ENCODE data around the gene MAOA. TPM values are rescaled to one million over a fixed set of nuclear protein-coding genes. Genes with fewer than 3 reads are reported as not detected.

The MAOA gene
- total RNA-seq, 4 donors from 2014 or later, result 287 to 362 (median 316) TPM

GRCh38 chrX:43731086-43731485 lies 75.0 kb downstream of the MAOA start:
- no peaks in the 10 kb centered on the region for H3K27me3 ChIP-seq
- TF ChIP-seq POLR2A (IDR thresholded peaks at IDR 0.05) (peak in 1 of 2 donors; percentile 20), CTCF (IDR thresholded peaks at IDR 0.05) (no peak)
- no peaks in the 10 kb centered on the region for H3K9me3 ChIP-seq
- H3K36me3 ChIP-seq, result peaks cover 6 to 7% of the 10 kb centered on the region in 2 donors
- no peak overlapping the region for H3K4me3 ChIP-seq (replicated peaks in 1 of 3)
- intact Hi-C loops (cut with DNase I), result no loop called here
- peaks cover 14 to 28% of the 10 kb centered on the region in 2 donors for H3K4me1 ChIP-seq
- WGBS, 2 donors, result 43 to 63% methylated on average over 7 of the region's 7 CpGs
- peak; percentile 38 to 45 for DNase-seq
- peak overlapping the region; percentile 48 to 72 (median 57) for H3K27ac ChIP-seq

GRCh38 chrX:43733699-43734098 lies 77.6 kb downstream of the MAOA start:
- TF ChIP-seq POLR2A (IDR thresholded peaks at IDR 0.05), result no peak
- no peak for TF ChIP-seq CTCF (IDR thresholded peaks at IDR 0.05)
- Histone ChIP-seq H3K27ac (no peak overlapping the region), H3K4me1 (peaks cover 8 to 18% of the 10 kb centered on the region in 2 donors), H3K36me3 (peaks cover 6 to 7% of the 10 kb centered on the region in 2 donors), H3K27me3 (no peaks in the 10 kb centered on the region), H3K9me3 (no peaks in the 10 kb centered on the region), H3K4me3 (replicated peaks in 1 of 3) (no peak overlapping the region)
- no peak for DNase-seq
- intact Hi-C loops (cut with DNase I), result no loop called here
- WGBS, 2 donors, result 100% methylated on average over 1 of the region's 1 CpG

GRCh38 chrX:43734444-43734843 lies 78.3 kb downstream of the MAOA start:
- Histone ChIP-seq H3K4me1 (peaks cover 8 to 20% of the 10 kb centered on the region in 2 donors), H3K27me3 (no peaks in the 10 kb centered on the region), H3K9me3 (no peaks in the 10 kb centered on the region), H3K36me3 (peaks cover 6 to 7% of the 10 kb centered on the region in 2 donors), H3K4me3 (replicated peaks in 1 of 3) (no peak overlapping the region), H3K27ac (peak overlapping the region in 2 of 3 donors; percentile 34 to 50)
- WGBS, 2 donors, result 91 to 95% methylated on average over 1 of the region's 1 CpG
- intact Hi-C loops (cut with DNase I), result no loop called here
- TF ChIP-seq POLR2A (IDR thresholded peaks at IDR 0.05) (no peak), CTCF (IDR thresholded peaks at IDR 0.05) (no peak)
- no peak for DNase-seq

- 64 to 65% methylated on average over 6 of the region's 6 CpGs for WGBS, 2 donors
- TF ChIP-seq POLR2A (IDR thresholded peaks at IDR 0.05), result no peak
- TF ChIP-seq CTCF (IDR thresholded peaks at IDR 0.05), result no peak
- intact Hi-C loops (cut with DNase I), result no loop called here
Observed at GRCh38 chrX:43735534-43735933, 79.4 kb downstream of the MAOA start.

GRCh38 chrX:43735957-43736356 lies 79.9 kb downstream of the MAOA start:
- peaks cover 6 to 7% of the 10 kb centered on the region in 2 donors for H3K36me3 ChIP-seq
- no peaks in the 10 kb centered on the region for H3K9me3 ChIP-seq
- WGBS, 2 donors, result 24 to 34% methylated on average over 3 of the region's 3 CpGs
- no peak for TF ChIP-seq CTCF (IDR thresholded peaks at IDR 0.05)
- TF ChIP-seq POLR2A (IDR thresholded peaks at IDR 0.05), result peak in 1 of 2 donors; percentile 49
- H3K4me3 ChIP-seq (replicated peaks in 1 of 3), result no peak overlapping the region
- DNase-seq, result no peak
- no peaks in the 10 kb centered on the region for H3K27me3 ChIP-seq
- H3K4me1 ChIP-seq, result peaks cover 2 to 19% of the 10 kb centered on the region in 2 donors
- intact Hi-C loops (cut with DNase I), result no loop called here
- peak overlapping the region; percentile 29 to 65 (median 54) for H3K27ac ChIP-seq

More at GRCh38 chrX:43735534-43735933, 79.4 kb downstream of the MAOA start:
- Histone ChIP-seq H3K27ac (peak overlapping the region; percentile 29 to 65 (median 50)), H3K27me3 (no peaks in the 10 kb centered on the region), H3K9me3 (no peaks in the 10 kb centered on the region), H3K4me1 (peaks cover 6 to 19% of the 10 kb centered on the region in 2 donors), H3K36me3 (peaks cover 6 to 7% of the 10 kb centered on the region in 2 donors), H3K4me3 (replicated peaks in 1 of 3) (no peak overlapping the region)
- DNase-seq, result no peak
